HFFc6 (cell line): ENCODE measurements around the gene CD55. TPM values are rescaled to one million over a fixed set of nuclear protein-coding genes. Genes with fewer than 3 reads are reported as not detected.

Experiments
- DNase-seq: peaks from one replicate; pipeline ENCODE4 v3.0.0-alpha.2; 2018
- H3K27ac Mint-ChIP-seq: 2 replicates; pipeline ENCODE4 v1.8.0; 2020; ENCODE audit warnings: mild to moderate bottlenecking, mixed read lengths
- H3K27me3 Mint-ChIP-seq: 2 replicates; pipeline ENCODE4 v1.8.0; 2021; ENCODE audit warnings: mild to moderate bottlenecking, moderate library complexity, mixed read lengths; ENCODE audit not compliant: insufficient read depth
- H3K36me3 Mint-ChIP-seq: 2 replicates; pipeline ENCODE4 v1.8.0; 2021; ENCODE audit warnings: low read depth, mixed read lengths
- H3K4me1 Mint-ChIP-seq: 2 replicates; pipeline ENCODE4 v1.8.0; 2020; ENCODE audit warnings: low read depth, mixed read lengths
- H3K4me3 Mint-ChIP-seq: 2 replicates; pipeline ENCODE4 v1.8.0; 2020; ENCODE audit warnings: mild to moderate bottlenecking, moderate library complexity, mixed read lengths
- H3K9me3 Mint-ChIP-seq: 2 replicates; pipeline ENCODE4 v1.8.0; 2020; ENCODE audit warnings: mild to moderate bottlenecking, mixed read lengths
- CTCF ChIP-seq: fragments of 200-600 bp; sonication (generic); IDR thresholded peaks from 2 replicates; pipeline ENCODE4 v1.5.0; 2021; ENCODE audit warnings: antibody characterized with exemption, mild to moderate bottlenecking
- total RNA-seq, 6 experiments: library from RNA; stranded (reverse); fragmentation: NEBNext Ultra II Directional; extraction: Animal tissue kit (Norgen Biotek cat#: 25700); gene quantifications; 2 replicates in 1 of 6; 3 replicates in 5 of 6; pipeline ENCODE4 v1.2.3, GENCODE V29; 2021

CD55 gene
- total RNA-seq, 6 experiments from 2014 or later = 13.7 to 26.1 (median 18.8) TPM

DNA sequence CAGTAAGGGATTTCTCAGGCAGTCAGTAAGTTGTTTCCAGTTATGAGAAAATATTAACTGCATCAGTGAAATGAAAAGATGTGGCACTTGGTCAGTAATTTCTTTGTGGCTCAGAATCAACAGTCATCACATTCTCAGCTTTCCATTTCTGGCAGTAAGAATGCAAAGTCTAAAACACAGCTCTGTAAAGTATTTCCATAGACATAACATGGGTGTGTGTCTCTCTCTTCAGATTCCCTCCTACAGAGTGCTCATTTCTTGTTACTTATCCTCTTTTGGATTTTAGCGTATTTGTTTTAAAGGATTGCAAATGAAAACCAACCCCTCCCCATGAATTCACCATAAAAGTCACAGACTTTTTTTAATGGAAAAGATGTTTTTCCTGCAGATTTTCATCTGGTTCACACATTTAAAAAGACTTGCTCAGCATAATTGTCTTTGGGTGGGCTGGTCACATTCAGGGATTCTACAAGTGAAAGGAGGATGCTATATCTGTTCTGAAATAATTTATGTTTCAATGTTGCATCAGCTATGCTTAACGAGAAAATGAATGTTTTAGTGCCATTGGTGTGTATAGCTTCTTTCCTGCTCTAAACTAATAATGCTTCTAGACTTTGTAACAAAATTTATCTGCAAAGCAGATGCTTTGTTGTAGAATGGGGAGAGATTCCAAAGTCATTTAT, 34.6 kb upstream of the CD55 start:
- no peak for TF ChIP-seq CTCF
- peaks cover 14% of the 10 kb centered on the region for H3K27me3 Mint-ChIP-seq
- no peak for DNase-seq
- peaks cover 18% of the 10 kb centered on the region for H3K4me1 Mint-ChIP-seq
- H3K4me3 Mint-ChIP-seq = no peak overlapping the region
- H3K9me3 Mint-ChIP-seq = no peaks in the 10 kb centered on the region
- H3K36me3 Mint-ChIP-seq = no peaks in the 10 kb centered on the region
- no peak overlapping the region for H3K27ac Mint-ChIP-seq

DNA sequence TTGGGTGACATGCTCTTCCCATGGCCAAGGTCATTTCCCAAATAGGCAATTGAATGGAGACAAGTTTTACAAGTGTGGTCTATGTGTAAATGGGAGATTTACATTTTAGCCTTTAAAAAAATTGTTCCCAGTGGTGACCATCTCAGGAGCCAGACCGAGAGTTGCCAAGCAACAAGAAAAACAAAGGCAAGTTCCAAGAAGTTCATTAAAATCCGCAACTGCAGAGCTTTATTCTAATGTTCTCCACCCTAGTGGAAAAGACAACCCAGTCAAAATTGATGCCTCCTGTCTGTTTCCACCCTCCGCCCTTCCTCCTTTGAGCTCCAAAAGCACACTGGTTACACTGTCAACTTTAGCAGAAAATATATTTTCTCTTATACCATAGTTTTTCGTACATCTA, 33.2 kb upstream of the CD55 start:
- TF ChIP-seq CTCF = no peak
- no peak for DNase-seq
- Mint-ChIP-seq H3K4me1 (peaks cover 5% of the 10 kb centered on the region; the same call in 1 of the 2 replicates), H3K4me3 (no peak overlapping the region), H3K9me3 (no peaks in the 10 kb centered on the region; the same call in 1 of the 2 replicates), H3K36me3 (no peaks in the 10 kb centered on the region), H3K27me3 (peaks cover 11% of the 10 kb centered on the region), H3K27ac (no peak overlapping the region)

GRCh38 chr1:207289756-207290155, 31.7 kb upstream of the CD55 start:
- no peak overlapping the region for H3K4me3 Mint-ChIP-seq
- DNase-seq = no peak
- no peak overlapping the region for H3K27ac Mint-ChIP-seq
- peaks cover 2% of the 10 kb centered on the region; the same call in 1 of the 2 replicates for H3K4me1 Mint-ChIP-seq
- H3K36me3 Mint-ChIP-seq = no peaks in the 10 kb centered on the region
- no peak for TF ChIP-seq CTCF
- H3K9me3 Mint-ChIP-seq = no peaks in the 10 kb centered on the region; the same call in 1 of the 2 replicates
- H3K27me3 Mint-ChIP-seq = peaks cover 11% of the 10 kb centered on the region

DNA sequence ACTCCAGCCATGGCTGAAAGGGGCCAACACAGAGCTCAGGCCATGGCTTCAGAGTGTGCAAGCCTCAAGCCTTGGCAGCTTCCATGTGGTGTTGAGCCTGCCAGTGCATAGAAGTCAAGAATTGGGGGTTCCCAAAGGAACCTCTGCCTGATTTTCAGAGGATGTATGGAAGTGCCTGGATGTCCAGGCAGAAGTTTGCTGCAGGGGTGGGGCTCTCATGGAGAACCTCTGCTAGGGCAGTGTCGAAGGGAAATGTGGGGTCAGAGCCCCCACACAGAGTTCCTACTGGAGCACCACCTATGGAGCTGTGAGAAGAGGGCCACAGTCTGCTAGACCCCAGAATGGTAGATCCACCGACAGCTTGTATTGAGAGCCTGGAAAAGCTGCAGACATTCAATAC, 29.8 kb upstream of the CD55 start:
- Mint-ChIP-seq H3K27me3 (peaks cover 11% of the 10 kb centered on the region), H3K4me1 (no peaks in the 10 kb centered on the region), H3K27ac (no peak overlapping the region), H3K36me3 (no peaks in the 10 kb centered on the region), H3K9me3 (no peaks in the 10 kb centered on the region; the same call in 1 of the 2 replicates), H3K4me3 (no peak overlapping the region)
- no peak for DNase-seq
- no peak for TF ChIP-seq CTCF

DNA sequence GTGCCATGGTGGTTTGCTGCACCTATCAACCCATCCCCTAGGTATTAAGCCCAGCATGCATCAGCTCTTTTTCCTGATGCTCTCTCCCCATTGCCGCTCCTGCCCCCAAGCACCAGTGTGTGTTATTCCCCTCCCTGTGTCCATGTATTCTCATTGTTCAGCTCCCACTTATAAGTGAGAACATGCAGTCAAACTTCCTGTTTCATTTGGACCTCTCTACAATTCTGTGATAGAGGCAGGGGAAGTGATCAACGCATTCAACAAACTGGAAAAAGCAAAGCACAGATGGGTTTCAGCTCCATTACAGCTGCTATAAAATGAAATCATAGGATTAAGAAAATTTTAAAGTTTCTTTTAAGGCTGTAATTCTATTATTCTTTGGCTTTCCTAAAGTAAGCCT, 23.3 kb upstream of the CD55 start:
- Mint-ChIP-seq H3K9me3 (no peaks in the 10 kb centered on the region), H3K4me1 (no peaks in the 10 kb centered on the region), H3K27me3 (no peaks in the 10 kb centered on the region; the same call in 1 of the 2 replicates), H3K4me3 (no peak overlapping the region), H3K27ac (no peak overlapping the region), H3K36me3 (no peaks in the 10 kb centered on the region)
- no peak for DNase-seq
- TF ChIP-seq CTCF = no peak
